Liver (tissue), 9 donors: ENCODE results near the gene TYW1. TPM values are rescaled to one million over a fixed set of nuclear protein-coding genes. Genes with fewer than 3 reads are reported as not detected.
"Not testable (repeated sequence)": the region's sequence is repeated elsewhere in the genome, so short reads cannot be mapped to it uniquely, and the experiment has no call there.

Source experiments
- DNase-seq: peaks from one replicate; pipeline ENCODE4 v3.0.0-alpha.2; 2017; ENCODE audit warnings: low spot score
- H3K27ac ChIP-seq, 2 donors: one replicate each; pipeline ENCODE4 v1.7.0; 2013; ENCODE audit warnings: inconsistent platforms in 2 of 2, low read length in 2 of 2, control low read depth in 1 of 2, low read depth in 1 of 2, mild to moderate bottlenecking in 1 of 2
- H3K27me3 ChIP-seq, 4 donors: one replicate each; pipeline versions ENCODE4 v1.6.1 to v1.7.0; 2013; ENCODE audit warnings: low read length in 3 of 4, inconsistent platforms in 1 of 4, mild to moderate bottlenecking in 1 of 4, moderate library complexity in 1 of 4; ENCODE audit not compliant: control insufficient read depth in 4 of 4, insufficient read depth in 4 of 4
- H3K36me3 ChIP-seq, 4 donors: one replicate each; pipeline versions ENCODE4 v1.6.1 to v1.7.0; 2013; ENCODE audit warnings: low read length in 3 of 4, mild to moderate bottlenecking in 3 of 4, low read depth in 1 of 4, moderate library complexity in 1 of 4; ENCODE audit not compliant: control insufficient read depth in 4 of 4, insufficient read depth in 3 of 4
- H3K4me1 ChIP-seq, 4 donors: one replicate each; pipeline versions ENCODE4 v1.6.1 to v1.7.0; 2013; ENCODE audit warnings: low read length in 3 of 4, mild to moderate bottlenecking in 3 of 4, moderate library complexity in 1 of 4; ENCODE audit not compliant: control insufficient read depth in 4 of 4, insufficient read depth in 4 of 4
- H3K4me3 ChIP-seq, 3 donors: one replicate each; pipeline versions ENCODE4 v1.6.1 to v1.7.0; 2013; ENCODE audit warnings: low read length in 3 of 3, control low read depth in 1 of 3, low read depth in 1 of 3, mild to moderate bottlenecking in 1 of 3
- H3K9ac ChIP-seq, 2 donors: one replicate each; pipeline ENCODE4 v1.7.0; 2013; ENCODE audit warnings: low read length in 2 of 2, mild to moderate bottlenecking in 2 of 2, moderate library complexity in 2 of 2, control low read depth in 1 of 2, low read depth in 1 of 2
- H3K9me3 ChIP-seq, 4 donors: one replicate each; pipeline versions ENCODE4 v1.6.1 to v1.7.0; 2013; ENCODE audit warnings: low read length in 3 of 4; ENCODE audit not compliant: control insufficient read depth in 4 of 4
- CTCF ChIP-seq: fragments of 150-350 bp; IDR thresholded peaks from 2 replicates; pipeline ENCODE4 v1.5.1; 2017; ENCODE audit warnings: improper control_type of control experiment, low read depth, low read length; ENCODE audit not compliant: missing input control
- RAD21 ChIP-seq, 2 donors: IDR thresholded peaks; 2 replicates each; pipeline ENCODE4 v1.6.1; 2016; ENCODE audit warnings: antibody characterized with exemption in 2 of 2, mild to moderate bottlenecking in 2 of 2
- WGBS: extraction: QIAGEN DNeasy Blood & Tissue Kit; methylation state at CpG from one replicate; pipeline ENCODE4 v1.1.7; 2013; 5-methylcytosine and 5-hydroxymethylcytosine counted together
- polyA plus RNA-seq, 2 donors: library from polyadenylated mRNA; stranded (reverse) in 1 of 2; unstranded in 1 of 2; fragments of 200-250 nt in 1 of 2; fragments of >200 nt in 1 of 2; fragmentation: Nextera tagmentation in 1 of 2; extraction: Ambion mirVana in 1 of 2; gene quantifications; one replicate each; pipeline versions ENCODE4 v1.2.1 to v1.2.3, GENCODE V29; 2013 to 2015
- total RNA-seq, 2 donors: library from RNA; depleted of rRNA; stranded (reverse); fragments of >200 nt; gene quantifications; one replicate each; pipeline ENCODE4 v1.2.3, GENCODE V29; 2014
- donor health status: healthy.
- donor health status: healthy.
- donor health status: healthy.
- donor health status: healthy.
- donor health status: healthy.

The TYW1 gene
- total and polyA plus RNA-seq, 4 donors: 6.7 to 16.6 (median 9.9) TPM

DNA sequence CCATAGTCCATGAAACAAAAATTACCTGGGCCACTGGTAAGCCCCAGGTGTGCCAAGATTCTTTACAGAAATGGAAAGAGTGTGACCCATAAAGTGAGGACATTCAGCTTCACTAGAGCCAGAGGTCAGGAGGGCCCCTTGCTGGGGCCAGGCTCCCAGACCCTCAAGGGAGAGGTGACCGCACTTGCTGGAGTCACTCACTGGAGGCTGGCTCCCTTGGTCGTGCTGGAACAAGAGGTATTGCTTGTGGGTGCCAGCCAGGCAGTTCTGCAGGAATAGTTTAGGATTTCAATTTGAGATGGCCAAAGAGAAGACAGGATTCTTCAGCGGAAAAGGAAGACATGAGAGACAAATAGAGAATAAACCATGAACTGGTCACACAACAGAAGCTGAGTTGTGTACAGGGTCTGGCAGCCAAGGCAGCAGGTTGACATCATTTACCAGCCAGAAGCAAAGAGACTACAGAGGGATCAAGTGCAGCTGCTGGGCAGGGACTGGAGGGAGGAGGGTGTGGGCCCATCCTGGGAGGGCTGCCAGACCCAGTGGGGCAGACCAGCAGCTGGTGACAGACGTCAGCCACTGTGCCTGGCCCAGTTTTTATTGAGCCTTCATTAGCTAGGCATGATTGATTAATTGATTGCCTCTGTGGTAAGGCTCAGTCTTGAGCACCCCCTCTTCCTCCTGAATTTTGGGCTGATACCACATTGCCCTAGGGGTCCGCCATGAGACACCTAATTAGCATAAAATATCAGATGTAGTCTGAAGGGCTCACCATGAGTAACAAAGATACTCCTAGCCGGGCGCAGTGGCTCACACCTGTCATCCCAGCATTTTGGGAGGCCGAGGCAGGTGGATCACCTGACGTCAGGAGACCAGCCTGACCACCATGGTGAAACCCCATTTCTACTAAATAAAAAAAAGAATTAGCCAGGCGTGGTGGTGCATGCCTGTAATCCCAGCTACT lies 40.1 kb downstream of the TYW1 start:
- not testable (repeated sequence) for H3K27ac ChIP-seq

DNA sequence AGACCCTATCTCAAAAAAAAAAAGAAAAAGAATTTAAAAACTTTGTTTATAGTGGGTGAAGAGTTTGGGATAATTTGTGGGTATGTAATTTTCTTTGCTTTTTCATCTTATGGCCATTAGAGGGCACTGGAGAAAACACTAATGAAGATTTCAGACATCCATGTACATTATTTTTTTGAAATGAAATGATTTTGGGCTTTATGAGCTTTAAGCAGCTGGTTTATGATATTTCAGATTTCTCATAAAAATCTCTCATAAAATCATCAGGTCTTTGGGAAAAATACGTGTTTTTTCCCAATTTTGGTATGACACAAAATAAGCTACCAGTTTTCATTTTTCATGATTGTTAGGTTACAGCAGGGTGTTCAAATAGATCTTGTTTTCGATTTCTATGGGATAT lies 44.2 kb downstream of the TYW1 start:
- WGBS: 40% methylated on average over 2 of the region's 2 CpGs
- H3K27me3 ChIP-seq, H3K27ac ChIP-seq, H3K9ac ChIP-seq, H3K4me3 ChIP-seq, H3K4me1 ChIP-seq, H3K9me3 ChIP-seq, H3K36me3 ChIP-seq, DNase-seq: not testable (repeated sequence)
- peak; percentile 56 to 59 for TF ChIP-seq RAD21 (IDR thresholded peaks at IDR 0.05)
- TF ChIP-seq CTCF: peak; percentile 13

More for the DNA sequence above, 40.1 kb downstream of the TYW1 start:
- WGBS: 92% methylated on average over 9 of the region's 10 CpGs
- not testable (repeated sequence) for H3K9ac ChIP-seq, H3K4me1 ChIP-seq, H3K27me3 ChIP-seq, H3K36me3 ChIP-seq, H3K4me3 ChIP-seq, DNase-seq, H3K9me3 ChIP-seq

GRCh38 chr7:67042781-67043558 lies 46.3 kb downstream of the TYW1 start:
- peak overlapping the region in 1 of 2 donors; percentile 18 for H3K27ac ChIP-seq
- not testable (repeated sequence) for H3K9ac ChIP-seq, H3K4me1 ChIP-seq, H3K4me3 ChIP-seq, H3K36me3 ChIP-seq, DNase-seq, H3K9me3 ChIP-seq, H3K27me3 ChIP-seq
- peak in 1 of 2 donors; percentile 11 for TF ChIP-seq RAD21 (IDR thresholded peaks at IDR 0.05)
- 77% methylated on average over 5 of the region's 5 CpGs for WGBS

GRCh38 chr7:67043559-67043930 lies 46.9 kb downstream of the TYW1 start:
- H3K4me3 ChIP-seq, H3K9me3 ChIP-seq, H3K36me3 ChIP-seq, H3K9ac ChIP-seq, H3K4me1 ChIP-seq, DNase-seq, H3K27ac ChIP-seq, H3K27me3 ChIP-seq: not testable (repeated sequence)
- 89% methylated on average over 4 of the region's 4 CpGs for WGBS
